HG02870 (cell line): ENCODE data around the gene ERC1.
"Not testable (repeated sequence)": the region's sequence is repeated elsewhere in the genome, so short reads cannot be mapped to it uniquely, and the experiment has no call there.

ENCODE experiments used
- ATAC-seq: cut with Tn5 transposase; IDR thresholded peaks from one replicate; pipeline ENCODE4 v1.9.1; 2021; ENCODE audit warnings: mild to moderate bottlenecking, moderate library complexity; ENCODE audit not compliant: unreplicated experiment

Gene ERC1

GRCh38 chr12:1309613-1310012 lies 318.6 kb downstream of the ERC1 start:
- ATAC-seq = no peak

- ATAC-seq = no peak
Measured at GRCh38 chr12:1310653-1311052, 319.6 kb downstream of the ERC1 start.

GRCh38 chr12:1311145-1311544 lies 320.1 kb downstream of the ERC1 start:
- no peak for ATAC-seq

GRCh38 chr12:1313906-1314305 lies 322.9 kb downstream of the ERC1 start:
- no peak for ATAC-seq

GRCh38 chr12:1314523-1314922 lies 323.5 kb downstream of the ERC1 start:
- ATAC-seq = no peak

- ATAC-seq = not testable (repeated sequence)
Measured at GRCh38 chr12:1316991-1317390, 326.0 kb downstream of the ERC1 start.

- ATAC-seq = no peak
Measured at GRCh38 chr12:1318327-1319031, 327.5 kb downstream of the ERC1 start.

GRCh38 chr12:1319212-1319611 lies 328.2 kb downstream of the ERC1 start:
- ATAC-seq = no peak

- no peak for ATAC-seq
Measured at GRCh38 chr12:1320021-1320420, 329.0 kb downstream of the ERC1 start.

GRCh38 chr12:1322821-1323220 lies 331.8 kb downstream of the ERC1 start:
- no peak for ATAC-seq

GRCh38 chr12:1324099-1324498 lies 333.1 kb downstream of the ERC1 start:
- ATAC-seq = no peak

- no peak for ATAC-seq
Measured at GRCh38 chr12:1324910-1325309, 333.9 kb downstream of the ERC1 start.

- no peak for ATAC-seq
Measured at GRCh38 chr12:1325666-1326065, 334.6 kb downstream of the ERC1 start.

- no peak for ATAC-seq
Measured at GRCh38 chr12:1326258-1326657, 335.2 kb downstream of the ERC1 start.

- ATAC-seq = no peak
Measured at GRCh38 chr12:1328391-1328790, 337.4 kb downstream of the ERC1 start.

GRCh38 chr12:1329784-1330476 lies 338.9 kb downstream of the ERC1 start:
- no peak for ATAC-seq

- no peak for ATAC-seq
Measured at GRCh38 chr12:1330477-1330827, 339.4 kb downstream of the ERC1 start.

GRCh38 chr12:1332327-1332726 lies 341.3 kb downstream of the ERC1 start:
- no peak for ATAC-seq

GRCh38 chr12:1338483-1339177 lies 347.6 kb downstream of the ERC1 start:
- ATAC-seq = no peak

GRCh38 chr12:1339178-1339541 lies 348.1 kb downstream of the ERC1 start:
- ATAC-seq = not testable (repeated sequence)

GRCh38 chr12:1339618-1340319 lies 348.7 kb downstream of the ERC1 start:
- ATAC-seq = no peak
